Measurements from ENCODE around the gene UBE4B. TPM values are rescaled to one million over a fixed set of nuclear protein-coding genes. Genes with fewer than 3 reads are reported as not detected.

Gene UBE4B
- total and polyA plus RNA-seq, 9 donors = 26.3 to 46.9 (median 38.9) TPM

GRCh38 chr1:10057343-10057742, 24.6 kb downstream of the UBE4B start:
- no peaks in the 10 kb centered on the region for H3K9me3 ChIP-seq
- 50 to 57% (median 57%) methylated on average over 4 of the region's 4 CpGs for WGBS, 3 donors
- no peak overlapping the region for H3K4me3 ChIP-seq
- intact Hi-C loops (cut with DNase I) = no loop called here
- DNase-seq = no peak
- H3K27me3 ChIP-seq = no peaks in the 10 kb centered on the region
- TF ChIP-seq CTCF (IDR thresholded peaks at IDR 0.05) (no peak), POLR2A (IDR thresholded peaks at IDR 0.05) (no peak), EP300 (IDR thresholded peaks at IDR 0.05) (no peak)
- peaks cover 11% of the 10 kb centered on the region for H3K4me1 ChIP-seq (ENCODE audit: insufficient read depth)
- H3K36me3 ChIP-seq = no peaks in the 10 kb centered on the region
- H3K27ac ChIP-seq = no peak overlapping the region

- Histone ChIP-seq H3K4me3 (no peak overlapping the region), H3K9me3 (no peaks in the 10 kb centered on the region), H3K4me1 (ENCODE audit: insufficient read depth) (peaks cover 11% of the 10 kb centered on the region), H3K36me3 (no peaks in the 10 kb centered on the region), H3K27me3 (no peaks in the 10 kb centered on the region), H3K27ac (no peak overlapping the region)
- WGBS, 3 donors = 61 to 69% (median 66%) methylated on average over 5 of the region's 5 CpGs
- TF ChIP-seq EP300 (IDR thresholded peaks at IDR 0.05) (no peak), CTCF (IDR thresholded peaks at IDR 0.05) (no peak), POLR2A (IDR thresholded peaks at IDR 0.05) (no peak)
- no peak for DNase-seq
- intact Hi-C loops (cut with DNase I) = no loop called here
These were observed 25.0 kb downstream of the UBE4B start for GRCh38 chr1:10057796-10058195.

GRCh38 chr1:10059342-10059718, 26.6 kb downstream of the UBE4B start:
- no peak overlapping the region for H3K4me3 ChIP-seq
- peaks cover 11% of the 10 kb centered on the region for H3K4me1 ChIP-seq (ENCODE audit: insufficient read depth)
- no peaks in the 10 kb centered on the region for H3K36me3 ChIP-seq
- DNase-seq = no peak
- no peak overlapping the region for H3K27ac ChIP-seq
- intact Hi-C loops (cut with DNase I) = no loop called here
- TF ChIP-seq EP300 (IDR thresholded peaks at IDR 0.05) = no peak
- H3K27me3 ChIP-seq = no peaks in the 10 kb centered on the region
- WGBS, 3 donors = 92 to 95% (median 93%) methylated on average over 8 of the region's 8 CpGs
- H3K9me3 ChIP-seq = no peaks in the 10 kb centered on the region

- Histone ChIP-seq H3K27ac (no peak overlapping the region), H3K4me1 (ENCODE audit: insufficient read depth) (peaks cover 11% of the 10 kb centered on the region), H3K4me3 (no peak overlapping the region), H3K27me3 (no peaks in the 10 kb centered on the region), H3K36me3 (no peaks in the 10 kb centered on the region), H3K9me3 (no peaks in the 10 kb centered on the region)
- no peak for TF ChIP-seq EP300 (IDR thresholded peaks at IDR 0.05)
- TF ChIP-seq CTCF (IDR thresholded peaks at IDR 0.05) = no peak
- no peak for DNase-seq
- 86 to 88% (median 87%) methylated on average over 8 of the region's 8 CpGs for WGBS, 3 donors
- intact Hi-C loops (cut with DNase I) = no loop called here
These were observed 27.7 kb downstream of the UBE4B start for GRCh38 chr1:10060311-10061100.

- Histone ChIP-seq H3K27ac (no peak overlapping the region), H3K36me3 (no peaks in the 10 kb centered on the region), H3K27me3 (no peaks in the 10 kb centered on the region), H3K9me3 (no peaks in the 10 kb centered on the region), H3K4me3 (no peak overlapping the region), H3K4me1 (ENCODE audit: insufficient read depth) (peaks cover 12% of the 10 kb centered on the region)
- no peak for DNase-seq
- intact Hi-C loops (cut with DNase I) = no loop called here
- no peak for TF ChIP-seq POLR2A (IDR thresholded peaks at IDR 0.05)
- TF ChIP-seq EP300 (IDR thresholded peaks at IDR 0.05) = no peak
- no peak for TF ChIP-seq CTCF (IDR thresholded peaks at IDR 0.05)
- 93 to 94% (median 94%) methylated on average over 5 of the region's 5 CpGs for WGBS, 3 donors
These were observed 28.5 kb downstream of the UBE4B start for GRCh38 chr1:10061276-10061675.
